GM12874 (cell line): Measurements from ENCODE around the gene ATP9A.
A peak's percentile ranks its signal among the peaks of the same experiment; 100 is the strongest.

ENCODE experiments used
- TF ChIP-seq, protein P1 (sequence below): IDR thresholded peaks from 2 replicates; pipeline ENCODE4 v1.5.1; 2011; ENCODE audit warnings: low read depth, mild to moderate bottlenecking, control low read depth, low read length, moderate library complexity; ENCODE audit not compliant: insufficient read depth

The ATP9A gene

DNA sequence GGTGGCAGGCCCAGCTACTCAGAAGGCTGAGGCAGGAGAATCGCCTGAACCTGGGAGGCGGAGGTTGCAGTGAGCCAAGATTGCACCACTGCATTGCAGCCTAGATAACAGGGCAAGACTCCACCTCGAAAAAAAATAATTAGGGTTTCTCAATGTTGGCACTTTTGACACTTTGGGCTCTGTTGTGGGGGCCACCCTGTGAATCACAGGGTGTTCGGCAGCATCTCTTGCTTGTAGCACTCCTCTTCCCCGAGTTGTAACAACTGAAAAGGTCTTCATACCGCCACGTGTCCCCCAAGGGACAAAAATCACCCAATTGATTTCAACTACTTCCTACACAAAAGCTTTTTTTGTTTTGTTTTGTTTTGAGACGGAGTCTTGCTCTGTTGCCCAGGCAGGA lies 172.4 kb downstream of the ATP9A start:
- TF ChIP-seq, protein P1, sequence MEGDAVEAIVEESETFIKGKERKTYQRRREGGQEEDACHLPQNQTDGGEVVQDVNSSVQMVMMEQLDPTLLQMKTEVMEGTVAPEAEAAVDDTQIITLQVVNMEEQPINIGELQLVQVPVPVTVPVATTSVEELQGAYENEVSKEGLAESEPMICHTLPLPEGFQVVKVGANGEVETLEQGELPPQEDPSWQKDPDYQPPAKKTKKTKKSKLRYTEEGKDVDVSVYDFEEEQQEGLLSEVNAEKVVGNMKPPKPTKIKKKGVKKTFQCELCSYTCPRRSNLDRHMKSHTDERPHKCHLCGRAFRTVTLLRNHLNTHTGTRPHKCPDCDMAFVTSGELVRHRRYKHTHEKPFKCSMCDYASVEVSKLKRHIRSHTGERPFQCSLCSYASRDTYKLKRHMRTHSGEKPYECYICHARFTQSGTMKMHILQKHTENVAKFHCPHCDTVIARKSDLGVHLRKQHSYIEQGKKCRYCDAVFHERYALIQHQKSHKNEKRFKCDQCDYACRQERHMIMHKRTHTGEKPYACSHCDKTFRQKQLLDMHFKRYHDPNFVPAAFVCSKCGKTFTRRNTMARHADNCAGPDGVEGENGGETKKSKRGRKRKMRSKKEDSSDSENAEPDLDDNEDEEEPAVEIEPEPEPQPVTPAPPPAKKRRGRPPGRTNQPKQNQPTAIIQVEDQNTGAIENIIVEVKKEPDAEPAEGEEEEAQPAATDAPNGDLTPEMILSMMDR, result no peak

DNA sequence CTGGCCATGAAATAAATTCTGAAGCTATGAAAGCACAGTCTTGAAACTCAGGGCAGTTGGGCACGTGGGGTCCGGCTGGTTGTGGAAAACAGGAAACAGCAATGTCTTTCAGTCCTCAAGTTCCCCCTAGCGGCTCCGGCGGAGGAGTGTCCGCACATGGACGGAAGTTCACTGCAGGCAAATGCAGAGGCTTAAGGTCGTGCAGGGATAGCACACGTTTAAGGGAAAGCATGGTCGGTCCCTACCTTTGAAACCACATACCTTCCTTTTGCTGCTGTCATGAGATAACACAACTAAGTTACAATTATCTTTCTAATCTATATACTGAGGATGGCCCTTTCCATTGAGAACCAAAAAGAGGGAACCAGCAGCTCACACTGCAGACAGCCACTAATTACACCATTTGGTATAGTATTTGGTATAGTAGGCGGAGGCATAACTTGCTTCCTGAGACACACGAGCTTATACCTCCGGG lies 173.1 kb downstream of the ATP9A start:
- TF ChIP-seq, protein P1, result peak; percentile 83

DNA sequence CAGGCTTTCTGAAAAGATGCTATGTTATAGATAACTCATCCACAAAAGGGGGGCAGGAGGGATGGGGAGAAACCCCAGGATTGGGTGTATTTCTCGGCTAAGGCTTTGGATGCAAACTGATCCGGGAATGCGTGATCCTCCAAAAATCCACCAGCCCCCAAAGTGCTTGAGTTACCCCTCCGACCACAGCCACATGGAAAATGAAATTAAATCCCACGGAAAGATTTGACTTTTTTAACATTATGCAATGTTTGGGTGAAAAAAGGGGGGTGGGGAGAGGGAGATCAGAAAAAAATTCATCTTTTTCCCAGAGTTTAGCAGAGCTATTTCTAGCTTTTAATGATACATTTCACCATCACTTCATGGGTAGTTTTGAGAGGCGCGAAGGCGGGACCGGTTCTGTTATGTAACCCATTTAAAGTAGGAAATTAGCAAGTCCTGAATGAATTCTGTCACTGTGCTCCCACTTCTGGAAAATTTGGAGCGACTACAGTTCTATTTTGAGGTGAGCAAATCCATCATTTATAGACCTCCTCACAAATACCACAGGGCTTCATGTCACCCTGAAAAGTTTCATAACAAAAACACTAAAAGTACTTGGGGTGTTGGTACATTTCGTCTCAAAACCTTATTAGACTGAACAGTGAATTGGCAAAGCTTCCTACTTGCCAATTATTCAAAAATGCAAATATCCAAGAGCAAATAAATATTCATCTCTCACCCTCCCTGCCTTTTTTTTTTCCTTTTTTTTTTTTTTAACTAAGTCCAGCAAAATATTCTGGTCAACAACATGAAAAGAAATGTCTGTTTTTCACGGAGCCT lies 173.7 kb downstream of the ATP9A start:
- TF ChIP-seq, protein P1, result no peak

DNA sequence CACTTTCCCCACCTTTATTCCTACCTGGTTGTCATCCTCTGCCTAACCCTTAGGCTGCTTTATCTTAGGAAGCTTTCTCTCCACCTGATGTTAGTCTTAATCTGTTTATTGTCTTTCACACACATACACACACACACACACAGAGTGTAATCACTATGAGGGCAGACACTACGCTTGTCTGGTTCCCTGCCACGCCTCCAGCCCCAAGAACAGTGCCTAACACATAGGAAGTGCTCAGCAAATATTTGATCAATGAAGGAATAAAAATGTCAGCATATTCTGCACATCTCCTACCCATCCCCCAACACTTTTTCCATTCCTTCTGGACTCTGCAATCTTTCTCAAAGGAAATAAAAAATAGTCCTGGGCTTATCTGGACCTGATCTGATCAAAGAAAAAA lies 174.6 kb downstream of the ATP9A start:
- TF ChIP-seq, protein P1, result no peak

DNA sequence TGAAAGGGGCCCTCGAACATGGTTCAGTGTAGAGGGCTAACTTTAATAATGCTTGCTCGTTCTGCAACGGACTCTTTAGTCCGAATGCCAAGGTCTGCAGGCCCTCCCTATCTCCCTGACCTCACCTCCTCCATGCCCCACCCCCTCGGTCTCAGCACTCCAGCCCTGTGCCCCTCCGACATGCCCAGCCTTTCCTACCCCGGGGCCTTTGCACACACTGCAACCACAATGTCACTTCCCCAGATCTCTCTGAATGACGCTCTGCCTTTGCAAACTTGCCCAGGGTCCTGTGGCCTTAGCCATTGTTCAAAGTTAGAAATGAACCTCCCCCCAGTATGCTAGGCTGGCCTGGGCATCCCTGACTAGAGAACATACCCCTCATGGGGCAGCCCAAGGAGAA lies 175.6 kb downstream of the ATP9A start:
- TF ChIP-seq, protein P1, result no peak

DNA sequence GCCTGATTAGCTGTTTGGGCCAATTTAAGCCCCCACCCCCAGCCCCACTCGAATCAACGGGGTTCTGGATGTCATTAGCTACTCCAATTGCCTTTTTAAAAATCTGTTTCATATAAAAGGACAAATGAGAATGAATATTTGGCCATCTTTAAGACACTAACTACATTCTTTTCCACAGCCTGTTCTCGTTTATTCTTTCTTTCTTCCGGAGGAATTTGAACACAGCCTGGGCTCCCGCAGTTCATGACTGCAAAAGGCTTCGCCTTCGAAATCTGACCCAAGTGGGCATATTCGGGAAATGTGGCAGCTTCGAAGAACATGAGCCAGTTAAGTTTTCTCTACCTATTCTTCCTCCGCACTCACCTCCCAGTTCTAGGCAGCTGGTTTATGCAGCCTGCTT lies 176.3 kb downstream of the ATP9A start:
- TF ChIP-seq, protein P1, result no peak

DNA sequence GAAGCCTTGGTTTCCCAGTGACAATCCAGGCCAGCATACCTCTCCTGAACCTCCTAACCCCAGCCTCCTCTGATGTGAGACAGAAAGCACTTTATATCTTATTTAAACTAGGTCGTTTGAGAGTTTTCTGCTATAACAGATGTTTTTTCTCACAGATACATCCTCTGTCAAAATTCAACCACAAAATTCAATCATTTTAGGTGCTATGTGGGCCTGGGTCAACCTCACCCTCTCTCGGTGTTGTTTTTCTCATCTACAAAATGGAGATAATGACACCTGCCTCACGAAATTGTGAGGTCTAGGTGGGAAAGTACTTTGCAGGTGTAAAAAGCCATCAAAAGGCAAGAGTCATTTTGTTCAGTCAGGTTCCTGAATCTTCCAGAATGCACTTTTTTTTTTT lies 179.4 kb downstream of the ATP9A start:
- TF ChIP-seq, protein P1, result no peak
